Tibial nerve (tissue), 3 donors: ENCODE data around the gene DGKE.

Experiments used
- POLR2A ChIP-seq, 2 donors: fragments of 450-650 bp; IDR thresholded peaks; one replicate each; pipeline ENCODE4 v1.6.1; 2017; ENCODE audit warnings: antibody characterized with exemption in 2 of 2, mild to moderate bottlenecking in 2 of 2, moderate library complexity in 2 of 2
- TF ChIP-seq, protein P1 (sequence below), 5 experiments: fragments of 200-600 bp in 3 of 5; fragments of 450-650 bp in 2 of 5; sonication (generic) in 3 of 5; IDR thresholded peaks; one replicate each; pipeline ENCODE4 v1.5.1; 2016 to 2019; ENCODE audit warnings: antibody characterized with exemption in 5 of 5, mild to moderate bottlenecking in 3 of 5, moderate library complexity in 2 of 5

DNA sequence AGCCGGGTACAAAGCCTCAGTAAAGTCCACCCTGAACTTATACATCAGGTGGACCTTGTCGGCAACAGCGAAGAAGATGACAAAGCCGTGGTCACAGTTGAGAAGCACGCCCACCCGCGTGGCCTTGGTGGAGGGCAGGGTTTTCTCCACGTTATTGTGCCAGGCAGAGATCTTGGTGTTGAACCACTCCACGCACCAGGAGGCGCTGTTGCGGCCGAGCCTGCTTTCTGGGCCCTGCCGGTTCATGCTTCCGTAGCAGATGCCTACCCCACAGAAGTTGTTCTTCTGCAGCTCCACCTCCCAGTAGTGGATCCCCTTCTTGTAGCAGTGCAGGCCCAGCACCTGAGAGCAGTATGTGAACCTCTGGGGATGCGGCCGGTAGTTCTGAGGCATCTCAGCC lies 57.8 kb downstream of the DGKE start:
- TF ChIP-seq, protein P1, sequence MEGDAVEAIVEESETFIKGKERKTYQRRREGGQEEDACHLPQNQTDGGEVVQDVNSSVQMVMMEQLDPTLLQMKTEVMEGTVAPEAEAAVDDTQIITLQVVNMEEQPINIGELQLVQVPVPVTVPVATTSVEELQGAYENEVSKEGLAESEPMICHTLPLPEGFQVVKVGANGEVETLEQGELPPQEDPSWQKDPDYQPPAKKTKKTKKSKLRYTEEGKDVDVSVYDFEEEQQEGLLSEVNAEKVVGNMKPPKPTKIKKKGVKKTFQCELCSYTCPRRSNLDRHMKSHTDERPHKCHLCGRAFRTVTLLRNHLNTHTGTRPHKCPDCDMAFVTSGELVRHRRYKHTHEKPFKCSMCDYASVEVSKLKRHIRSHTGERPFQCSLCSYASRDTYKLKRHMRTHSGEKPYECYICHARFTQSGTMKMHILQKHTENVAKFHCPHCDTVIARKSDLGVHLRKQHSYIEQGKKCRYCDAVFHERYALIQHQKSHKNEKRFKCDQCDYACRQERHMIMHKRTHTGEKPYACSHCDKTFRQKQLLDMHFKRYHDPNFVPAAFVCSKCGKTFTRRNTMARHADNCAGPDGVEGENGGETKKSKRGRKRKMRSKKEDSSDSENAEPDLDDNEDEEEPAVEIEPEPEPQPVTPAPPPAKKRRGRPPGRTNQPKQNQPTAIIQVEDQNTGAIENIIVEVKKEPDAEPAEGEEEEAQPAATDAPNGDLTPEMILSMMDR (IDR thresholded peaks at IDR 0.05), result peak in 4 of 5 experiments; percentile 18 to 39 (median 28)
- no peak for TF ChIP-seq POLR2A (IDR thresholded peaks at IDR 0.05)
